TTC549 (cell line): ENCODE measurements around the gene ISG15.

ENCODE experiments used
- FAIRE-seq: peaks from 2 replicates; lab custom pipeline; 2012; peaks lifted over from hg19 to GRCh38; lab: Jason Lieb, UNC

ISG15 gene

DNA sequence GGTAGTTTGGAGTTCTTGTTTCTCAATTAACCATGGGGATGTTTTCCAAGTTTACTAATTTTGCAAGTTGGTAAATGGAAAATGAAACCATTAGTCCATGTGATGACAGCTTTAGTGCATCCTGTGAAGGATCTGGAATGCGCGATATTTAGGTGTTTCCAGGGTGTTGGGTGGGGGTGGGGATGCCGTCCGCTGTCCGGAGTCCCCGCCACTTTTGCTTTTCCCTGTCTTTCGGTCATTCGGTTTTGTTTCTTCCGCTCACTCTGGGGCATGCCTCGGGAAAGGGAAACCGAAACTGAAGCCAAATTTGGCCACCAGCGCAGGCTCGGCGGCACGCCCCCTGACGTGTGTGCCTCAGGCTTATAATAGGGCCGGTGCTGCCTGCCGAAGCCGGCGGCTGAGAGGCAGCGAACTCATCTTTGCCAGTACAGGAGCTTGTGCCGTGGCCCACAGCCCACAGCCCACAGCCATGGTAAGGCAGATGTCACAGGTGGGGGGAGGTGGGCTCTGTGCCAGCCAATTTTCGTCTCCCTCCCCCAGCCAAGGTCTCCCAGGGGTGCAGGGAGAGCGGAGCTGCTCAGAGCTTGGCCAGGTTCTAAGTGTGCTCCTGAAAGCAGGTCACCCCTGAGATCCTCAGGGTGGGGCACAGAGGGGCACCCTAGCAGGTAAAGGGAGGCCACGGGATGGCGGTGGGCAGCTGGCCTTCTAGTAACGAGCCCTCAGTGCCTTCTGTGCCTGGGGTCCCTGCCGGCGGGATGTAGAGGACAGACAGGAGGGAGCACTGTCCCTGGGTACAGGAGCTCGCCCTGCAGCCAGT, at the start of gene ISG15:
TSS of gene ISG15 (plus strand) at position 393 of the 817 bp plus-strand sequence. CDS start at position 470, 77 bp downstream.
- no peak for FAIRE-seq

DNA sequence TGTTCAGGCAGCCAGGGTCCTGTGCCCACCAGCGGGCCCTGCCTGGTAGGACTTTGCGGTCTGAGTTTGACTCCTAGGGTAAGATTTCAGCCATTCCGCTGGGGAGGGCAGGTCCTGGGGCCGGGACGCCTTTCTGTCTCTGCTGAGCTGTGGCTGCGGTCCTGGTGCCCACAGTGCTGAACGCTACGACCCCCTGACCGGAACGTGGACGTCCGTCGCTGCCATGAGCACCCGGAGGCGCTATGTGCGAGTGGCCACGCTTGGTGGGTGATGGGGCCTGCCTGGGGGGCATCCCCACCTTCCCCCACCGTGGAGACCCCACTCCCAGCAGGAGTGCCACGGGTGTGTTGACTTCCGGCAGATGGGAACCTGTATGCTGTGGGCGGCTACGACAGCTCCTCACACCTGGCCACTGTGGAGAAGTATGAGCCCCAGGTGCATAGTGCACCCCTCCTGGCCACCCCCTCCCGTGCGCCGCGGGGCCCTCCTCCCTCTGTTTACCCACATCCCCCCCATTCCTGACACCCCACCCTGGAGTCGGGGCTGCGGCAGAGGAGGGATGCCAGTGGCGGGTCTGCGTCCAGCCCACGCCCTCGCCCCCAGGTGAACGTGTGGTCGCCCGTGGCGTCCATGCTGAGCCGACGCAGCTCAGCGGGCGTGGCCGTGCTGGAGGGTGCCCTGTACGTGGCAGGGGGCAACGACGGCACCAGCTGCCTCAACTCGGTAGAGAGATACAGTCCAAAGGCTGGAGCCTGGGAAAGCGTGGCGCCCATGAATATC, 49.4 kb upstream of the ISG15 start:
- FAIRE-seq: no peak

DNA sequence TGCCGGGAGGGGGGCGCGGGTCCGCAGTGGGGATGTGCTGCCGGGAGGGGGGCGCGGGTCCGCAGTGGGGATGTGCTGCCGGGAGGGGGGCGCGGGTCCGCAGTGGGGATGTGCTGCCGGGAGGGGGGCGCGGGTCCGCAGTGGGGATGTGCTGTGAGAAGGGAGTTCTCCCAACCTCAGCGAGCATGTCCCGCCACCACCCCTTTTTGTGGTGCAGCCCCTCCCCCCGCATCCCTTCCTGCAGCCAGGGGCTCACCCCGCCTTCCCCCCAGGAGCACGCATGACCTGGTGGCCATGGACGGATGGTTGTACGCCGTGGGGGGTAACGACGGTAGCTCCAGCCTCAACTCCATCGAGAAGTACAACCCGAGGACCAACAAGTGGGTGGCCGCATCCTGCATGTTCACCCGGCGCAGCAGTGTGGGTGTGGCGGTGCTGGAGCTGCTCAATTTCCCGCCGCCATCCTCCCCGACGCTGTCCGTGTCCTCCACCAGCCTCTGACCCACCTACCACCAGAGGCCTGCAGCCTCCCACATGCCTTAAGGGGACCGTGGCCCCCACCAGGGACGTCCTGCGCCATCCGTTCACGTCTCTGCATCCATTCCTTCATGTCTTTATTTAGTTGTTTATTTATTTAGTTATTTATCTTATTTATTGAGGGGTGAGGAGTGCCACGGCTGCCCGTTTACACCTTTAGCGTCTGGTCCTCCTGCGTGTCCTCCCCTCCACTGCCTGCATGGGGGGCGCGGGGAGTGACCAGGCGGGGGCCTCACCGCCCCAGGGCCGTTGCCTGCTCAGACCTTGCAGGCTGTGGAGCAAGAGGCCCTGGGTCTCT, 48.4 kb upstream of the ISG15 start:
- FAIRE-seq: no peak

DNA sequence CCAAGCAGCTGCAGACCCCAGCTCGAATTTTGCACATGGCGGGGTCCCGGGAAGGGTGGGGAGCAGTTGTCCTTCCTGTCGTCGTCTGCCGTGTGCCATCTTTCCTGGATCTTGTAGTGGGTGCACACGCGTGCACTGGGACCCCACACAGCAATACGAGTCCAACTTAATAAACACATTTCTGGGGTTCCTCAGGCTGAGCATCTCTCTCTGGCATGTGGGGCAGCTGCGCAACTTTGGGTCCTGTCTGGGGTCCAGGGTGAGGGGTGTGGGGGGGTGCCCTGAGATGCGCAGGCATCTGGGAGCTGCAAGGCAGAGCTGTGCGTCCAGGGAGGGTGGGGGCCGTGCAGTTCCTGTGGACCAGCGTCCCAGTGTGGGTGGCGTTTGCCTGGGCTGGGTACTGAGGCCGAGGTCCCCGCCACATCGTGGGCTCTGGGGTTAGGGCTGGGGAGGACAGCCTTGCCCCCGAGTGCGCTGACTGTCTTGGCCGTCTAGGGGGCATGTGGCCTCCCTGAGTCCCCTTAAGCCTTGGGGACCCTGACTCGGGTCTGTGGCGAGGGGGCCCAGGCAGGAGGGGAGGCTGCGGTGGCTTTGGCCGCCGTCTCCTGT, 47.7 kb upstream of the ISG15 start:
- no peak for FAIRE-seq

DNA sequence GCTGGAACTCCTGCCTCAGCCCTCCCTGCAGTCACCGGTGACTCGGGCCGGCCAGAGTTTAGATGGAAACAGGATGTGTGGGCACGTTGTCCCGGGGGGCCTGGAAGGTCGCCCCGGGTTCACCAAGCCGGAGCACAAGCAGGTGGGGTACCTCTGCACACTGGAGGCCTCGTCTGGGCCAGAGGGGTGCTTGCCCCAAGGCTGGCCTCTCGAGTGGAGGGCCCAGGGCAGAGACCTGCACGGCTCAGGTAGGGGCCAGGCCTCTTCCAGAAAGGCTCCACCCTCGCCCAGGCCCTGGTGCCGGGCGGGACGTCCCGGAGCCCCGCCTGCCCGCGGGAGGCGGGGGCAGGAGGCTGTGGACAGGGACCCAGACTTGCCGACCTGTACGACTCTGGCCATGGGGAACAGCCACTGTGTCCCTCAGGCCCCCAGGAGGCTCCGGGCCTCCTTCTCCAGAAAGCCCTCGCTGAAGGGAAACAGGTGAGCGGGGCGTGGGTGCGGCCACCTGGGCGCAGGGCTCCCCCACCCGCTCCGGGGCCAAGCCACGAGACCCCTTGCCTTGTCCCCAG, 47.1 kb upstream of the ISG15 start, which contains the start of gene PLEKHN1:
TSS of gene PLEKHN1 (plus strand) at position 348 of the 569 bp plus-strand sequence. CDS start at position 398, 50 bp downstream.
- FAIRE-seq: no peak

GRCh38 chr1:966704-967300, 46.5 kb upstream of the ISG15 start:
- no peak for FAIRE-seq

DNA sequence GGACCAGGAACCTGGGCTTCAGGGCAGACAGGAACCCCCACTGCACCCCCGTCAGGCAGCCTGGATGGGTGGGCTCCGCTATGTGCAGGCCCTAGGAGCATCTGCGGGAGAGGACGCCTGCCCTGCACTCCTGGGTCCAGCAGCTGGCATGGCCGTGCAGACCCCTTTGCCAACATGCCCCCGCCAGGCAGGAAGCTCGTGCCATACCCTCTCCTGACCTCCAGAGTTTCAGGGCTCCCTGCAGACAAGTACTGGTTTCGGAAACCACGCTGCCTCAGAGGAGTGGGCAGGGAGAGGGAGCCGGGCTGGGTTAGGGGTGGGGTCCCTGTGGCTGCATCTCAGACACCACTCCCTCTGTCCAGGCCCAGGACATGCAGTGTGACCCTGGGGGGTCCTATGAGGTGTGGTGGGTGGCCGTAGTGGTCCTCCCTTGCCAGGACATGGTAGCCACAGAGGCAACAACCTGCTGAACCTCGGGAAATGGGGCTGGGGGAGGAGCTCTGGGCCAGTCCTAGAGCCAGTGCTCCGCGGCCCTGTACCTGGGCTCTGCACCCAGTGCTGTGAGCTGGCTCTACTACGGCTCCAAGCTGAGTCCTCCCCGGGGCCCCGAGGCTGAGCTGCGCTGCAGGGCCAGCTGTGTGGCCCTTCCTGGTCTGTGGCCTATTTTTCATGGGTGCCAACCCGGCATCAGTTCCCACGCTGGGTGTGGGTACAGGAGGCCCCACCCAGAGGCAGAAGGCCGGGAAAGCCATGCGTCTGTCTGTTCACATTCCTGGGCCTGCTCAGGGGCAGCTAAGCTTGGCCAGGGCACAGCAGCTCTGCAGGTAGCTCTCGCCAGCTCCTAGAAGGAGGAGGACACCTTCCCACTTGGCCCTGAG, 45.6 kb upstream of the ISG15 start:
- FAIRE-seq: no peak

DNA sequence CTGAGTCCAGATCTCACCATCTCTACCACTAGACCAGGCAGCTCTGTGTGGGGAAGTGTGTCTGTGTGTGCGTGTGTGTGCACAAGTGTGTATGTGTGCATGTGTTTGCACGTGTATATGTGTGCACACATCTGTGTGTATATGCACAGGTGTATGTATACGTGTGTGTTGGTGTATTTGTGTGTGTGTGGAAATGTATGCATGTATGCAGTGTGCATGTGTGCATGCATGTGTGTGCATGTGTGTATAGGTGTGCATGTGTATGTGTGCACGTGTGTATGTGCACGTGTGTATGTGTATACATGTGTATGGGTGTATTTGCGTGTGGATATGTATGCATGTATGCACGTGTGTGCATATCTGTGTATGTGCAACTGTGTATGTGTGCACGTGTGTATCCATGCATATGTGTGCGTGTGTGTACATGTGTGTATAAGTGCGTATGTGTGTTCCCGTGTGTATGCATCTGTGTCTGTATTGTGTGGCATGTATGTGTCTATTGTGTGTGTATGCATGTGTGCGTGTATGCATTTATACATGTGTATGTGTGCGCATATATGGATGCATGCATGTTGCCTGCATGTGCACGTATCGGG, 43.9 kb upstream of the ISG15 start:
- FAIRE-seq: no peak

DNA sequence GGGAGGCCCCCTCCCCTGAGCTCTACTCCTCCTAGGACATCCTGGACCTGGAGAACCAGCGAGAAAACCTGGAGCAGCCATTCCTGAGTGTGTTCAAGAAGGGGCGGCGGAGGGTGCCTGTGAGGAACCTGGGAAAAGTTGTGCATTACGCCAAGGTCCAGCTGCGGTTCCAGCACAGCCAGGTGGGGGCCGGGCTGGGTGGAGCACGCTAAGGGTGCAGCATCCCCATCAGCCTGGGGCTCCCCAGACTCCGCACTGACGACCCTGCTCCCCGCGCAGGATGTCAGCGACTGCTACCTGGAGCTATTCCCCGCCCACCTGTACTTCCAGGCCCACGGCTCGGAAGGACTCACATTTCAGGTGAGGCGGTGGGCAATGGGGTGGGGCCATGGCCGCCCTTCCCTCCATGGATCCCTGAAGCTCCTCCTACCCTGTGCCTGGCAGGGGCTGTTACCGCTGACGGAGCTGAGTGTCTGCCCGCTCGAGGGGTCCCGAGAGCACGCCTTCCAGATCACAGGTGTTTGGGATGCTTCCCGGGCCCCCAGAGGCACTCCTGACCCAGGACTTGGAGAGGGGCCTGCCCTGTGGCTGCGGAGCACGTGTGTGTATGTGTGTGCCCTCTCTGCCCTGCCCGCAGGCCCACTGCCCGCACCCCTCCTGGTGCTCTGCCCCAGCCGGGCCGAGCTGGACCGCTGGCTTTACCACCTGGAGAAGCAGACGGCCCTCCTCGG, 42.9 kb upstream of the ISG15 start:
- no peak for FAIRE-seq

GRCh38 chr1:970973-971730, 42.1 kb upstream of the ISG15 start:
- no peak for FAIRE-seq

DNA sequence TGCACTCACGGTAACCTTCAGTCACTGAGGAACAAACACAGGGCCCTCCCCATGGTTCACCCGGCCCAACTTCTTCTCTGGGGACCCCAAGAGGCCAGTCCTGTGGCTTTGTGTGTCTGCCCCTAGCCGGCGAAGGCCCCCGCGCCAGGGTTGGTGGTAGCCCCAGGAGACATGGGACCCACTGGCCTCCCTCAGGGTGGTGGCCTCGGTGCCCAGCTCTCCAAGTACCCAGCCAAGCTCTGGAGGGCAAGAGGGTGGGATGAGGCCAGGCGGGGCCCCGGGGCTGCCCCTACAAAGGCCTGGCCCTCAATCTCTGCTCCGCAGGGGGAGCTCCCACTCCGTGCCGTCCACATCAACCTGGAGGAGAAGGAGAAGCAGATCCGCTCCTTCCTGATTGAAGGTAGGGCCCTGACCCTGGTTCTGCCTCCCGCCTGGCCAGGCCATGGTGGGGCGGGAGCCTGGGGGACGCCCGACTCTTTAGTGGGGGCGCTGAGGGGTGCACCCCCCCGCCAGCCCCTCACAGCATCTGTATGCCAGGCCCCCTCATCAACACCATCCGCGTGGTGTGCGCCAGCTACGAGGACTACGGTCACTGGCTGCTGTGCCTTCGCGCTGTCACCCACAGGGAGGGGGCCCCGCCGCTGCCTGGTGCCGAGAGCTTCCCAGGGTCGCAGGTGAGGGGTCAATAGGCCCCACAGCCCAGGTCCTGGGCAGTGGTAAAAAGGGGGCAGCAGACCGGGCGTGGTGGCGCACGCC, 41.4 kb upstream of the ISG15 start:
- FAIRE-seq: no peak

GRCh38 chr1:972726-973458, 40.4 kb upstream of the ISG15 start:
- FAIRE-seq: no peak

DNA sequence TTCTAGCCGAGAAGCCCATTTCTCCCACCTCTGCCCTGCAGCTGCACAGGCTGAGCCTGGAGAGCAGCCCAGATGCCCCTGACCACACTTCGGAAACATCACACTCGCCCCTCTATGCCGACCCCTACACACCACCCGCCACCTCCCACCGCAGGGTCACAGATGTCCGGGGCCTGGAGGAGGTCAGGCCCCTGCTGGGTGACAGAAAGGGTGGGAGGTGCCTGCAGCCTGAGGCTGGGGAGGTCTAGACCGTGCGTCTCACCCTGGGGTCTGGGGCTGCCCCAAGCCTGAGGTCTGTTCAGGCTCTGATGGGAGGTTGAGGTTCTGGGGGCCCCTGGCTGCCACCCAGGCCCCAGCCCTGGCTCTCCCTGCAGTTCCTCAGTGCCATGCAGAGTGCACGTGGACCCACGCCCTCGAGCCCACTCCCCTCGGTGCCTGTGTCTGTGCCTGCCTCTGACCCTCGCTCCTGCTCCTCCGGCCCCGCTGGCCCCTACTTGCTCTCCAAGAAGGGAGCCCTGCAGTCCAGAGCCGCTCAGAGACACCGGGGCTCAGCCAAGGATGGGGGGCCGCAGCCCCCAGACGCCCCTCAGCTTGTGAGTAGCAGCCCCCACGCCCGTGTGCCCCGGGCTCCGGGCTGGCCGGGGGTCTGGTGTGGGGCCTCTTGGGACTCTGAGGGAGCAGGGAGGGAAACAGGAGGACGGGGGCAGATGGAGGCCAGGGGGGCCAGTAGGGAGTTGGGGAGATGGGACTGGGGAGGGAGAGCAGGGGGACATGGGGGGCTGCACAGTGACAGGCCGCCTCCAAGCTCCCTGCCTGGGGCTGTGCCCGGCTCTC, 39.6 kb upstream of the ISG15 start:
- FAIRE-seq: no peak

DNA sequence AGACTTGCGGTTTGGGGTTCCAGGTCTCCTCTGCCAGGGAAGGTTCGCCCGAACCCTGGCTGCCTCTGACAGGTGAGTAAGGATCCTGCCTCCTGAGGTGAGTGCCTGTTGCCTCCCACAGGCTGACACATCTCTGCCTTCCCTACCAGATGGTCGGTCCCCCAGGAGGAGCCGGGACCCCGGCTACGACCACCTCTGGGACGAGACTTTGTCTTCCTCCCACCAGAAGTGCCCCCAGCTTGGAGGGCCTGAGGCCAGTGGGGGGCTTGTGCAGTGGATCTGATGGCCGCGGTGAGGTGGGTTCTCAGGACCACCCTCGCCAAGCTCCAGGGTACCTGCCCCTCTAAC, 39.0 kb upstream of the ISG15 start:
- no peak for FAIRE-seq

DNA sequence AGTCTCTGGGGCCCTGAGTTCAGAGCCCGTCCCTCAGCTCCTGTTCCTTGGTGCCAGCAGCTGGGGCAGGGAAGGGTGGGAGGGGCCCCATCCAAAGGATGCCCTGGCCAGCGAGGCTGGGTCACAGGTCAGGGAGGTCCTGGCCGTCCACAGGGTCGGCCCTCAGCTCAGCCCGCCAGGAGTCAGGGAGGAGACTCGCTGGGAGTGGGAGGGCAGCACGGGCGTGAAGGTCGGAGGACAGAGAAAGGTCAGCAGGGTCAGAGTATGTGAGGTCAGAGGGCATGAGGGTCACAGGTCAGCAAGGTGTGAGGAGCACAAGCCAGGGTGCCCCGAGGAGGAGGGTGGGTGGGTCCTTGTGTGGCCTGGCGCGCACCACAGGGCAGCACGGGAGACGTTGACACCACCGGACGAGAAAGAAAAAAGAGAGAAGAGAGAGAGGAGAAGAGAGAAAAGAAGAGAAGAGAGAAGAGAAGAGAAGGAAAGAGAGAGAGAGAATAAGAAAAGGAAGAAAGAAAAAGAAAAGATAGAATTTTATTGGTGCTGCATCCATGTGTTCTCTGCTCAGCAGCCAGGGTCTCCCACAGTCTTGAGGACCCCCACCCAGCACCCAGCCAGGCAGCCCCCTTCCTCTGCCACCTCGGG, 38.5 kb upstream of the ISG15 start:
- FAIRE-seq: no peak

DNA sequence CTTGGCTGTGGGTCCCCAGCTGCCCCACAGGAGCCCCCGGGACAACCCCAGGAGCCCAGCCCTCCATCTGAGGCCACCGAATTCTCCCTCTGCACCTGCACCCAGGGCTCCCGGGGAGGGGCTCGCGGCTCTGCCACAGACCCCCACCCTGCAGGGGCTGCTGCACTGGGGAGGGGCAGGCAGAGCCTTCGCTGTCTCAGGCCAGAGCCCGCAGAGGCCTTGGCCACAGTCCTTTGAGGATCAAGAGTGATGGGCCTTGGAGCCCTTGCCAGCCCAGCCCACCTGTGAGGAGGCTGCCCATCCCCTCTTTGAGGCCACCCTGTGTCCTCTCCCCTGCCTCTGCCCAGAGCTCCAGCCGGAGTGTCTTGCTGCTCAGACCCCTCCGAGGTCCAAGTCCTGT, 37.9 kb upstream of the ISG15 start:
- FAIRE-seq: no peak
